Measurements from ENCODE around the gene BCL2L14.

Gene BCL2L14, protein sequence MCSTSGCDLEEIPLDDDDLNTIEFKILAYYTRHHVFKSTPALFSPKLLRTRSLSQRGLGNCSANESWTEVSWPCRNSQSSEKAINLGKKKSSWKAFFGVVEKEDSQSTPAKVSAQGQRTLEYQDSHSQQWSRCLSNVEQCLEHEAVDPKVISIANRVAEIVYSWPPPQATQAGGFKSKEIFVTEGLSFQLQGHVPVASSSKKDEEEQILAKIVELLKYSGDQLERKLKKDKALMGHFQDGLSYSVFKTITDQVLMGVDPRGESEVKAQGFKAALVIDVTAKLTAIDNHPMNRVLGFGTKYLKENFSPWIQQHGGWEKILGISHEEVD

DNA sequence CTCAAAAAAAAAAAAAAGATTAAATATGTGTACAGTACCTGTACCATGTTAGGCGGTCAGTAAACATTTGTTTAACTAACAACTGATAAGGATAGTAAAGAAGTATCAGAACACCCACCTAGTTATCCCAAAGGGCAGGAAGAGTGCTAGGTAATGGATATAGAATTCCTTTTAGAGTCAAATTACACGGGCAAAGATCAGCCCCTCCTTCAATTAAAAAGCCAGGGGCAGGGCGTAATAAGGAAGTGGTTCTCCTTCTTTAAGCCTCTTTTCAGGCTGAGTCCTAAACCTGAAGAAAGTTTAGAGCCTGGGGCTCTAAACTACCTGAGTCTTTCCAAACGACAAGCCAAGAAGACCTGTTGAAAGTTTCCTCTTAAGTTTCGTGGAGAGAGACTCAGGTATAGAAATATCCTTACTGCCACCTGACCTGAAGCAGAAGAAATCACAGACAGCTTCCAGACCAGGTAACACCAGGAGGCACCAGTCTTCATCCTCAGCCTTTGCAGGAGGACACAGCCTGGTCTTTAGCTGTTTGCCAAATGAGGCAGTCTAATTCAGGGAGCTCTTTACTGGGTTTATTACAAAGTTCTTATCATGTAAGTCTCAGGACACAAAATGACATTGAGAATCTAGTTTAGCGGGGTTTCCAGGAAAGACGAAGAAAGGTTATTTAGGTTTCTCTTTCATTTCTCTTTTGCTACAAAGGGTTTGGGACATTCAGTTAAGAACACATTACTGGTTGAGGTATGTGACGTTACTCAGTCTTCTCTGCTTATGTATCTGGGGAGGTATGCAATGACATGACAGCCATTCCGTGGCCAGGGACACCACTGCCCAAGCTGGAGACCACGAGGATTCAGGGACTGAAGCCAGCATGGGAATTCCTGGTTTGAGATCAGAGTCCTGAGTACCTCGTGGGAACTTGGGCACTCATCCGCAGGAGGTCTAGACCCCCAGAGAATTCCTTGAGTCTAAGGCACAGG lies at the start of gene BCL2L14:
BCL2L14 (plus strand) TSS at position 266 of the 983 bp plus-strand sequence. CDS start 8,367 bp downstream, outside the sequence.
- no peak for DNase-seq (ENCODE audit: low spot score)

DNA sequence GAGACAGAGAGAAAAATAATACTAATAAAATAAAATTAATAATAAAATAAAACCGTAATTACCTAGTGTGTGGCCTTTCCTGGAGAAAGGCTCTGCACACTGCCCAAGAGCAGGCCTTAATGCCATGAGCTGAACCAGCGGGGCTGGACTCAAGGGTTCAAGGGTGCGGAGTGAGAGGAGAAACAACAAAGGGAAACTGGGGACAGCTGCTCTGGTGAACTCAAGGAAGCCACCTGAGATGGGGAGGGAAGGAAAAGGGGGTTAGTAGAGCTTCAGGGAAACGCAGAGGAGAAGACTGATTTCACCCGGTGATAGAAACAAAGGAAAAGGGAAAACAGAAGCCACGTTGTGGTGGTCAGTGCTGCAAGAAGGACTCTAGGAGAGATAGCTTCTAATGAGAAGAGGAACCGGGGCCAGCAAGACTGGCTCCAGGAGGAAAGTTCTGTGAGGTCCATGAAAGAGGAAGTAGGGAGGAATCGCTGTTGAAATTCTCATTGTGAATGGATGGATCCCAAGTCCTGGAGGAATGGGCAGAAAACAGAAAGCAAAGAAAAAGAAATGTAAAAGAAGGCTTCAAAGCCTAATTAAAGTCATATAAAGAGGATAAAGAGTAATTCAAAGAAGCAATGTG lies 48.3 kb upstream of the BCL2L14 start:
- DNase-seq (ENCODE audit: low spot score) = no peak

DNA sequence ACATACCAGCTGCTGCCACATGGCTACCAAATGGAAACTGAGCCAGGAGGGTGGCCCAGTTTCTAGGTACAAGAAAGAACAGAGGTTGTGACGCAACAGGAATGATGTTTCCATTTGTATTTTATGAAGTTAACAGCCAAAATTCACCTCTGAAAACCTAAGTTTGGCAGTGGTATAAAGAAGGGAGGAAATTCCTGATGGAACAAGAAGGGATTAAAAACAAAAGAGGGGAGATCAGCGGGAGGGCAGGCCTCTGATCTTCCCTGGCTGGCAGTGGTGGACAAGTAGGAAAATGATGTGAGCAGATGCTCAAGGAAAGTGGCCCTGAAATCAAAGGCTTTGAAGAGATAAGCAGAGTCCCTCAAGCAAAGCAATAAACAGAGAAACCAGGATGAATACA lies 47.3 kb upstream of the BCL2L14 start:
- DNase-seq (ENCODE audit: low spot score) = no peak

DNA sequence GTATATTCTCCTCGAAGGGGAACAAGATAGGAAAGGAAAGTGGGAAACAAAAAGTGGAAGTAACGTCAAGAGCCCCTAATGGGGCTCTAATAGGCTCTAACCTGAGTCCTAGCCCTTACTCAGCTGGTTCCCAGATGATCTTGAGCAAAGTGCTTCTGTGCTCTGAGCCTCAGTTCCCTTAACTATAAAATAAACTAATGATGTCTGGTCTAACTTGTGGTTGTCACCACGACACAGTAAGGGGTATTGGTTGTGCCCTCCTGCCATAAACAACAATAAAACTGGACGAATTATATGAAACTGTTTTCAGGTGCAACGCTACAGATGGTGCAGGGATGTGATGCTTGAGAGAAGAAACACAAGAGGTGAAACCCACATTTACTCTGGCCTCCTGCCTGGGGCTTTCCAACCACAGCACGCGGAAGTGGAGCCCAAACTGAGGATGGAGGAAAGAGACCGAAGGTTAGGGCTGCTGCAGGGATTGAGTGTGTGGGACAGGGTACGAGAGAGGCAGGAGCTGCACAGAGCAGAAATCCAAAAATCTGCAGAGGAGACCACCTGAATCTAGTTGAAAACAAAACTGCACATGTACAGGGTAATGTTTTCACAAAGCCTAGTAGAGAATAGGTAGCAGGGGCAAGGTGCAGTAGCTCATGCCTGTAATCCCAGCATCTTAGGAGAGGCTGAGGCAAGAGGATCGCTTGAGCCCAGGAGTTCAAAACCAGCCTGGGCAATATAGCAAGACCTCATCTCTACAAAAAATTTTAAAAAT lies 45.6 kb upstream of the BCL2L14 start:
- no peak for DNase-seq (ENCODE audit: low spot score)

DNA sequence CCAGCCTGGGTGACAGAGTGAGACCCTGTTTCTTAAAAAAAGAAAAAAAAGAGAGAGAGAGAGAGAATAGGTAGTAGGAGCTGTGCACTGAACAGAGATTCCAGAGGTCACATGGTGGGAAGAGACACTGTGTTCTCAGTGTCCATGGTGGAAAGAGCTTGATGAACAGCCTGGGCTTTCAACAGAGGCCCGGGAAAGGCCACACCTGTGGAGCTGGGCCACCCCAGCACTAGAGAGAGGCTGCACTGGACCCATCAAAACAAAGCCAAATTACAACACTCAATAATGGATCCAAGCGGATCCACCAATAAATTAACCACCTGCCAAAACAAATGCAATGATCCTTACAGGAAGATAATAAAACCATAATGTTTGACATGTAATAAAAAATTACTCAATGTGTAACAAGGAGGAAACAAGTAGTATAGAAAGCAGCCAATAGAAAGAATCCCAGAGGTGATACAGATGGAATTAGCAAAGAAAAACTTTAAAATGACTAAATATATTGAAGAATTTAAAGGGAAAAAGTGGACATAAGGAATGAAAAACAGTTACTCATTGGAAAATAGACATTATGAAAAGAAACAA lies 44.8 kb upstream of the BCL2L14 start:
- no peak for DNase-seq (ENCODE audit: low spot score)

DNA sequence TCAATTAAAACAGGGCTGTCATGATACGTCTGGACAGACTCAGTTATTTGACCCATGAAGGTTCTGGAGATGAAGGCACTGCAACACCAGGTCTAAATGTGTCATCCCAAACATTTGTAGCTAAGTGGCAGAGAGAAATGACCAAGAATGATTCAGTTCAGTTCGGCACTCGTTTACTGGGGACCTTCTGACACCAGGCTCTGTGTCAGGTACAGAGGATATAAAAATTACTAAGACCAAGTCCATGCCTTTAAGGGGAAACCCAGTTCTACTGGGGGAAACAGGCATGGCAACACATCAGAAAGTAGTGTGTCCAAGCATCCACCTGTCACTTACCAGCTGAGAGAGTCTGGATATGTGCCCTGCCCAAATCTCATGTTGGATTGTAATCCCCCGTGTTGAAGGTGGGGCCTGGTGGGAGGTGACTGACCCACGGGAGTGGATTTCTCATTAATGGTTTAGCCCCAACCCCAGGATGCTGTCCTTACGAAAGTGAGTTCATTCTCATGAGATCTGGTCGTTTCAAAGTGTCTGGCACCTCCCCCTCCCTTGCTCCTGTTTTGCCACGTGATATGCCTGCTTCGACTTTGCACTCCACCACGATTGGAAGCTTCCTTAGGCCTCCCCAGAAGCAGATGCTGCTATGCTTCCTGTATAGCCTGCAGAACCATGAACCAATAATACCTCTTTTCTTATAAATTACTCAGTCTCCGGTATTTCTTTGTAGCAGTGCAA lies 41.9 kb upstream of the BCL2L14 start:
- no peak for DNase-seq (ENCODE audit: low spot score)

DNA sequence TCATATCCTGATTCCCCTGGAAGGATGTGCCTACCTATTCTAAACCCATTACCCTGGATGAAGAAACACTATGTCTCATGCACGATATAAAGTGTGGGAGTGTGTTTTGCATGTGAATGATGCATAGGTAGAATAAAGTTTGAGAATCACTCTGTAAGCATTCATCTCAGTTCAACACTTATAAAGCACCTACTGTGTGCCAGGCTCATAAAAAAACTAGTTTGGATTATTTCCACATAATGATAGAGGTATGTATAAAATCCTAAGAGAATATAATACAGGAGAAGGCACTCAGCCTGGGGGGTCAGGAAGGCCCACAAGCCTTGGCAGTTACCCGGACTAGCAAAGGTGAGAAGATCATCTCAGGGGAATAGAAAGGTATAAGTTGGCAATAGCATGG lies 41.1 kb upstream of the BCL2L14 start:
- no peak for DNase-seq (ENCODE audit: low spot score)

DNA sequence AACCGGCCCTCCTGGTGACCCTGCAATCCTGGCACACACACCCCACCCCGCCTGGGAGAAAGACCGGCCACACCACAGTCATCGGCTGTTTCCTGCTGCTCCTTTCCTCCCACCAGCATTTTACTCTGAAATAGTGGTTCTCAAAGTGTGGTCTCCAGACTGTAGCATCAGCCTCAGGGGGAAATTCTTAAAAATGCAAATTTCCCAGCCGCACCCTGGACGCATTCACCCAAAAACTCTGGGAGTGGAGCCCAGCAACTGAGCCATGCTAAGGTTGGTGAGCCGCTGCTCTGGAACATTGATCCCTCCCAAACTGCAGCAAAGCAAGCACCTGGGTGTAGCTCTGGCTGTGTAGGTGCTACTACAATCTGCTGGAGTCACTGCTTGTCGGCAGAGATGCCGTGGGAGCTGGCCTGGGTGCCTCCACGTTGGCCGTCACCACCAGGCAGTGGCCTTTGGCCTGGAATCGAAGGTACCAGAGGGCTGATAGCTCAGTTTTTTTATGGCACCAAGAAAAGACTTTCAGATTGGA lies 38.4 kb upstream of the BCL2L14 start:
- no peak for DNase-seq (ENCODE audit: low spot score)

DNA sequence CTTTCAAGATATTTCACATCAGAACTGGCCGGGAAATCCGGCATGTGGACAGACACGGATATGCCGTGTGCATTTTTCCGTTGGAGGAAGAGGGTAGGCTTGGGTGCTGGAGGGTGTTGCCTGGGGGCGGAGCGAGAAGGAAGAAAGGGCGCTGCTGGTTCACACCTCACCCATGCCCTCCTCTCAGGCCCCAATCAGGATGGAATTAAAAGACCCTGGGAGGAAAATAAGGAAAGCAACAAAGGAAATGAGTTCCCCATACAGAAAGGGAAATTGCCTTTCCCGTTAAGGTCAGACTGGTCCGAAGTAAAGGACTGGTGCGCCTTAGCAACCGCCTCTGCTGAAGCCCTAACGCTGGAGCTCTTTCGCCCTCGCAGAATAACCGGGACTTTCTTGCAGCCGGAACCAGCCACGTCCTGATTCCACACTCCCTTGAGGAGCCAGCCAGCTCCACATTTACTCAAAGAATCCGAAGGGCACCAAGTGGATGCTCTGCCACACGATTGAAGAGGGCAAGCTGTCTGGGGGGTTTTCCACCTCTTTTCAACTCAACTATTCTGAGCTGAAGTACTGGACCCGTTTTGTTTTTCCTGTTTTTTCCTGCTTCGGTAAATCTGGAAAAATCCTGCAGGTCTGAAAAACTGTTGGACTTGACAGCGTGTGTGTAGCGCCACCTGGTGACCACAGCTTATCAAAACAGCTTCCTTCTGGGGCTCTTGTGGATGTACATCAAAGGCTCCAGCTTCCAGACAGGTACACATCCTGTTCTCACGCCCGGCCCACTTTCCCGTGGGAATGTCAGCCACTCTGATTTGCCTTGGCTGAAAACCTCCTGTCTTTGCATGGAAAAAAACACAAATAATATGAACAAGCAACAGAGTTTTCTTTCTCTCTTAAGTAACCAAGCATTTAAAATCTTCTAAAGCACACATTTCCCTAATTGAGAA lies 37.6 kb upstream of the BCL2L14 start:
- peak; percentile 60 for DNase-seq (ENCODE audit: low spot score)

DNA sequence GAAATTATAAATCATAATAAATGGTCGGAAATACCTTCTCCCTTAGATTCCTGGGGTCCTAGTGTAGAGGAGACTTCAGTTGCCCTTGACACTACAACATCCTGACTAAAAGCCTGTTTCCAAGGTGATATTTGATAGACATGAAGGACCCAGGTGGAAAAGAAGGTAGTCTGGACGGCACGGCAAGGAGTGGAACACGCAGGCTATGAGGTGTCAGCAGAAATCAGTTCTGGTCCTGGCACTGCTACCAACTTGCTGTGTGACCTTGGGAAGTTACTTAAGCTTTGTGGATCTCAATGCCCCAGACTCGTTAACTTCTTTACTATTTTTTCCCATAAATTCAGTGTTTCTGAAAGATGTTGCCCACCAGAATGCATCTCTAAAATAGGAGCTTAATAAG lies 36.9 kb upstream of the BCL2L14 start:
- no peak for DNase-seq (ENCODE audit: low spot score)

DNA sequence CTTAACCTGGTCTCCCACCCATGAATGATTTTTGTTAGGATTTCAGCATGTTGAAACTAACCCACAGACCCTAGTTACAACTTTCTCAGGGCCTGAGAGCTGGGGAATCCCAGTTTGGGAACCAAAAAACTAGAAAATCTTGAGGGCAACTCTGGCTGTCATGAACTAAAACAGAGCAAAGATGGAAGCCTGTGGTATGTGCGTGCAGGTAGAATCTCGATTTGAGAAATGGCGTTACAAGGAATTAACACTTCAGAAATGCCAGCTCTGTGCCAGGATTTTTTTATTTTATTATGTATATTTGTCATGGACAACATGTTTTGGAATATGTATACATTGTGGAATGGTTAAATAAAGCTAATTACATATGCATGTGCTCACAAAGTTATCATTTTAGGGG lies 36.4 kb upstream of the BCL2L14 start:
- no peak for DNase-seq (ENCODE audit: low spot score)

DNA sequence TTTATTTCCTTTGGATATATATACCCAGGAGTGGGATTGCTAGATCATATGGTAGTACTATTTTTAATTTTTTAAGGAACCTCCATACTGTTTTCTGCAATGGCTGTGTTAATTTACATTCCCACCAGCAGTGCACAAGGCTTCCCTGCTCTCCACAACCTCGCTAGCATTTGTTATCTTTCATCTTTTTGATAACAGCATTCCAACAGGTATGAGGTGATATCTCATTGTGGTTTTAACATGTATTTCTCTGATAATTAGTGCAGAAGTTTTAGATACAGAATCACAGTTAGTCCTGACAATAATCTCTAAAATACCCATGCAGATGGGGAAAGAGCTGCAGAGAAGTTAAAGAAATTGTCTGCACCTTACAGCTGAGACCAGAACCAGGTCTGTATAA lies 35.5 kb upstream of the BCL2L14 start:
- no peak for DNase-seq (ENCODE audit: low spot score)

DNA sequence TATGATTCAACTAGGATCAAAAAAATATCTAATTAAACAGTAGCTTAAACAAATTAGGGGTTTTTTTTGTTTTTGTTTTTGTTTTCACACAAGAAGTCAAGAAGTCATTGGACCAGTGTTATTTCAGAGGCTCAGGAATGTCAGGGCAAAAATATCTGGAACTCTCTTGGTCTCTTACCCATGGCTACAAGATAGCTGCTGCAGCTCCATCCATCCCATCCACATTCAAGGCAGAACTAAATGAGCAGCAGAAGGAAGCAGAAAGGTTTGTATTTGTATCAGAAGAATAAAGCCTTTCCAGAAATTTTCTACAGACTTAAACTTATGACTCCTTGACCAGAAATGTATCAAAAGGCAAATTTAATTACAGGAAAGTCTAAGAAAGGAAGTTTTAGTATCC lies 33.8 kb upstream of the BCL2L14 start:
- DNase-seq (ENCODE audit: low spot score) = no peak

DNA sequence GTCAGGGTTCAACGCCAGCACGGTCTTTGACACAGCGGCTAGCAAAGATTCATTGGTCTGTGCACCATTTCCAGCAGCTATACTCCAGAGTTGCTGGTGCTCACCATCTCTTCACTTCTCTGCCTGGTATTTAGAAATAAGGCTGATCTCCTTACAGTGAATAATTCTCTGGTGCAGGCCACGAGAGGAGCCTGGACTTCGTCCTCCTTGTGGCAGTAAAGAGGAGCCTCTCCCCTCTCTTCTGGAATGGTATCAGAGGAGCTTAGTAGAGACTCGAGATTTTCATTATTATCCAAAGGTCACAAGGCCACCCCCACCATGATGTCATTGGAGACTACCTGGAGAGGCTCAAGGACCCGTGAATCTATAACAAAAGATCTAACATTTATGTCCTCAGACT lies 30.8 kb upstream of the BCL2L14 start:
- DNase-seq (ENCODE audit: low spot score) = no peak

DNA sequence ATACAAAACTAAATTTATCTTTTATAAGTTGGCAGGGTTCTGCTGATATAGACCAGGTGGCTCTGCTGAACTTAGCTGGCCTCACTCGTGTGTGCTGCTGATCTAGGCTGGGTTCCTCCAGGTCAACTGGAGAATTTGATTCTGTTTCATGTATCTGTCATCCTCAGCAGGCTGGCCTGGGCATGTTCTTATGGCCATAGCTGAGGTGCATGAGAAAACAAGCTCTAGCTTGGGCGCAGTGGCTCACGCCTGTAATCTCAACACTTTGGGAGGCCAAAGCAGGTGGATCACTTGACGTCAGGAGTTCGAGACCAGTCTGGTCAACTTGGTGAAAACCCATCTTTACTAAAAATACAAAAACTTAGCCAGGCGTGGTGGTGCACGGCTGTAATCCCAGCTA lies 24.3 kb upstream of the BCL2L14 start:
- DNase-seq (ENCODE audit: low spot score) = no peak

DNA sequence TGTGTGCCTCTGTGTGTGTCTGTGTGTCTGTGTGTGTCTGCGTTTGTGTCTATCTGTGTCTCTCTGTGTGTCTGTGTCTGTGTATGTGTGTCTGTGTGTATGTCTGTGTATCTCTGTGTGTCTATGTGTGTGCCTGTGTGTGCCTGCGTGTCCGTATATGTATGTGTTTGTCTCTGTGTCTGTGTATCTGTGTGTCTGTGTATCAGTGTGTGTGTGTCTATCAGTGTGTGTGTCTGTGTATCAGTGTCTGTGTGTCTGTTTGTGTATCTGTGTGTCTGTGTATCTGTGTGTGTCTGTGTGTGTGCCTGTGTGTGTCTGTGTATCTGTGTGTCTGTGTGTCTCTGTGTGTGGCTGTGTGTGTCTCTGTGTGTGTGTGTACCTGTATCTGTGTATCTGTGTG lies 23.1 kb upstream of the BCL2L14 start:
- no peak for DNase-seq (ENCODE audit: low spot score)

DNA sequence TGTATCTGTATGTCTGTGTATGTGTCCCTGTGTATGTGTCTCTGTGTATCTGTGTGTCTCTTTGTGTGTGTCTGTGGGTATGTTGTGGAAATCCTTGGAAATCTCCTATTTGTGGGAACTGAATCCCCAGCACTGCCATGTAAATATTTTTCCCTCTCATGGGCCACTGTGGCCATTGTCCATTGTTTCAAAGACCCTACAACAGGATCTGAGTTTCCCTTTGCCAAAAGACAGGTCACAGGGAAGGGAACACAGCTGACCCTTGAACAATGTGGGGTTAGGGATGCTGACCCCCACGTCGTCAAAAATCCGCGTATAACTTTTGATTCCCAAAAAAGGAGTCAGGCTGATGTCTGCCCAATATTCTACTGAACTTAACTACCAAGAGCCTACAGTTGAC lies 22.5 kb upstream of the BCL2L14 start:
- no peak for DNase-seq (ENCODE audit: low spot score)

DNA sequence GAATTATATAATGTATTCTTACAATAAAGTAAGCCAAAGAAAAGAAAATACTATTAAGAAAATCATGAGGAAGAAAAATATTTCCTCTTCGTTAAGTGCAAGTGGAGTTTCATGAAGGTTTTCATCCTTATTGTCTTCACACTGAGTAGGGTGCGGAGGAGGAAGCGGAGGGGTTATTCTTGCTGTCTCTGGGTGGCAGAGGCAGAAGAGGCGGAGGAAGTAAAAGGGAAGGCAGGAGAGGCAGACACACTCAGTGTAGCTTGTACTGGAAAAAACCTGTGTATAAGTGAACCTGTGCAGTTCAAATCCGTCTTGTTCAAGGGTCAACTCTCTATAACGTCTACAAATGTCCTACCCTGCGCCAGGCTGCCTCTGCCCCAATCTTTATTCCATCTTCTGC lies 22.0 kb upstream of the BCL2L14 start:
- no peak for DNase-seq (ENCODE audit: low spot score)

DNA sequence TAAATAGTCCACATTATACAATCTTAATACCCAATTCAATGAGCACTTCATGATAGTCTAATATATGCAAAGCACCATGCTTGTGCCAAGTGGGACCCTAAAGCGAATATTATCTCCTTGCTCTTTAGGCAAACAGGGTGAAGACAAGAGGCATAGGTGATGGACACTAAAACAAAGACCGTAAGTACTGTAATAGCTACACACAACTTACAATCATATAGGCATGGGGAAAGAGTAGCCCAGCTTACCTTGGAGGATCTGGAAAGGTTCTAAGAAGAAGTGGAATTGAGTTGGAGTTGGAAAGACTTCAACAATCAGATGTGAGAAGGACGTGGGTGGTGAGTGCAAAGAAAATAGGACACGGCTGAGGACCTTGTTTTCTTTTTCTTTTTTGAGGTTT lies 19.1 kb upstream of the BCL2L14 start:
- DNase-seq (ENCODE audit: low spot score) = no peak
